GM10248 (cell line): Measurements from ENCODE around the gene MRPL55.

ENCODE experiments used
- CTCF ChIA-PET: fragments of 300-600 bp; sonication (Branson Sonifier 250); formaldehyde crosslinking; extraction: SDS; loops from one replicate; lab custom pipeline; 2021; ENCODE audit warnings: antibody characterized with exemption; lab: Yijun Ruan, JAX
- POLR2A ChIA-PET: fragments of 350-650 bp; sonication (Branson Sonifier 250); formaldehyde crosslinking; extraction: SDS; loops from one replicate; lab custom pipeline; 2020; ENCODE audit warnings: antibody characterized with exemption; lab: Yijun Ruan, JAX
- DNase-seq: peaks from one replicate; pipeline ENCODE4 v3.0.0; 2012; ENCODE audit errors: extremely low spot score
- CTCF ChIP-seq: IDR thresholded peaks from 2 replicates; pipeline ENCODE4 v1.5.1; 2012; ENCODE audit warnings: mild to moderate bottlenecking, low read depth; ENCODE audit errors: extremely low read depth, missing control alignments, control extremely low read depth

MRPL55 gene

DNA sequence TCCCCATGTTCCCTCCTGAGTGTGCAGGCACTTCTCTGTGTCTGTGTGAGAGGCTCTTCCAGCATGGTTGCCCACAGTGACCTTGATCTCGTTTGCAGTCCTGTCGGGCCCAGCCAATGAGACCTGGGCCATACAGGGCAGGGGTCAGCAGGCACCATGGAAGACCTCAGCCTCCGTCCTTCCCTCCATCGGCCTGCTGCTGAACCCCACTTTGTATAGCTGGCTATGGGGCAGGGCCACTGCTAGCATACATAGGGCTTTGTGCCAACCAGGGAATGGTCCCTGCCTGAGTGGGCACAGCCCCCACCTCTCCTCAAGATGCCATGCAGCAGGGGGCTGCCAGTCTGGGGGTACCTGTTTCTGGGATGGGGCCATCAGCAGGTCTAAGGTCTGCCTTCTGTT is 9.8 kb downstream of the MRPL55 start:
- ChIA-PET POLR2A (interaction anchor here (1.3 kb wide), 1 partner anchor 9 kb away, joined by 6 read pairs; no protein-coding TSS in a partner anchor), CTCF (interaction anchor here (1.2 to 3.3 kb wide), 4 partner anchors 9 to 67 kb away, joined by 4 to 10 read pairs (median 6); no protein-coding TSS in a partner anchor)

DNA sequence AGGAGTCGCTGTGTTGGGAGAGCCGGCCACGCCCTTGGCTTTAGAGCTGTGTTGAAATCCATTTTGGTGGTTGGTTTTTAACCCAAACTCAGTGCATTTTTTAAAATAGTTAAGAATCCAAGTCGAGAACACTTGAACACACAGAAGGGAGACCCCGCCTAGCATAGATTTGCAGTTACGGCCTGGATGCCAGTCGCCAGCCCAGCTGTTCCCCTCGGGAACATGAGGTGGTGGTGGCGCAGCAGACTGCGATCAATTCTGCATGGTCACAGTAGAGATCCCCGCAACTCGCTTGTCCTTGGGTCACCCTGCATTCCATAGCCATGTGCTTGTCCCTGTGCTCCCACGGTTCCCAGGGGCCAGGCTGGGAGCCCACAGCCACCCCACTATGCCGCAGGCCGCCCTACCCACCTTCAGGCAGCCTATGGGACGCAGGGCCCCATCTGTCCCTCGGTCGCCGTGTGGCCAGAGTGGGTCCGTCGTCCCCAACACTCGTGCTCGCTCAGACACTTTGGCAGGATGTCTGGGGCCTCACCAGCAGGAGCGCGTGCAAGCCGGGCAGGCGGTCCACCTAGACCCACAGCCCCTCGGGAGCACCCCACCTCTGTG is 10.7 kb downstream of the MRPL55 start:
- CTCF ChIA-PET = interaction anchor here (0.9 to 3.3 kb wide), 6 partner anchors 8 to 68 kb away, joined by 3 to 10 read pairs (median 4); partner anchors contain the start of gene ARF1
- POLR2A ChIA-PET = interaction anchor here (1.3 kb wide), 1 partner anchor 8 kb away, joined by 6 read pairs; no protein-coding TSS in a partner anchor
- no peak for TF ChIP-seq CTCF
- peak; percentile 5 for DNase-seq

More for the DNA sequence above, 9.8 kb downstream of the MRPL55 start:
- TF ChIP-seq CTCF = no peak
- DNase-seq = no peak

DNA sequence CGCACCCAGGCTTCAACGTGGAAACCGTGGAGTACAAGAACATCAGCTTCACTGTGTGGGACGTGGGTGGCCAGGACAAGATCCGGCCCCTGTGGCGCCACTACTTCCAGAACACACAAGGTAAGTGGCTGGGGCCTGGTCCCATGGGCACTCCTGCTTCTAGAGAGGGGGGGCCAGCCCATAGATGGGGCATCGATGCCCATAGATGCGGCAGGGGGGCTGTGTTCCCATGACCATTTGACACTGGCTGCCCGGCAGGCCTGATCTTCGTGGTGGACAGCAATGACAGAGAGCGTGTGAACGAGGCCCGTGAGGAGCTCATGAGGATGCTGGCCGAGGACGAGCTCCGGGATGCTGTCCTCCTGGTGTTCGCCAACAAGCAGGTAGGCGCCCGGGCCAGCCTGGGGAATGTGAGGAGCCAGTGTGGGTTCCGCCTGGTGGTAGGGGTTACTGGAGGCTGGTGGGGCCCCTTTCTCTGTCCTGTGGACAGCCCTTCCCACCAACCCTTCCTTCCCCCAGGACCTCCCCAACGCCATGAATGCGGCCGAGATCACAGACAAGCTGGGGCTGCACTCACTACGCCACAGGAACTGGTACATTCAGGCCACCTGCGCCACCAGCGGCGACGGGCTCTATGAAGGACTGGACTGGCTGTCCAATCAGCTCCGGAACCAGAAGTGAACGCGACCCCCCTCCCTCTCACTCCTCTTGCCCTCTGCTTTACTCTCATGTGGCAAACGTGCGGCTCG is 11.6 kb downstream of the MRPL55 start:
- TF ChIP-seq CTCF = no peak
- POLR2A ChIA-PET = no interaction called here
- CTCF ChIA-PET = interaction anchor here (1.2 to 3.3 kb wide), 3 partner anchors 10 to 13 kb away, joined by 3 to 10 read pairs (median 3); no protein-coding TSS in a partner anchor
- peak; percentile 12 for DNase-seq

- POLR2A ChIA-PET = no interaction called here
- peak; percentile 5 for DNase-seq
- TF ChIP-seq CTCF = no peak
- CTCF ChIA-PET = interaction anchor here (1.6 kb wide), 1 partner anchor 13 kb away, joined by 3 read pairs; no protein-coding TSS in a partner anchor
Observed at GRCh38 chr1:228096416-228097332, 12.4 kb downstream of the MRPL55 start.

GRCh38 chr1:228095938-228096337 is 13.2 kb downstream of the MRPL55 start:
- no peak for TF ChIP-seq CTCF
- ChIA-PET CTCF (interaction anchor here (1.2 kb wide), 1 partner anchor 69 kb away, joined by 3 read pairs; no protein-coding TSS in a partner anchor), POLR2A (no interaction called here)
- DNase-seq = no peak
